ENCODE data around the gene CEP63. TPM values are rescaled to one million over a fixed set of nuclear protein-coding genes. Genes with fewer than 3 reads are reported as not detected.

Gene CEP63
- total RNA-seq, 3 donors from 2014 or later = 31.8 to 38.9 (median 33.1) TPM

DNA sequence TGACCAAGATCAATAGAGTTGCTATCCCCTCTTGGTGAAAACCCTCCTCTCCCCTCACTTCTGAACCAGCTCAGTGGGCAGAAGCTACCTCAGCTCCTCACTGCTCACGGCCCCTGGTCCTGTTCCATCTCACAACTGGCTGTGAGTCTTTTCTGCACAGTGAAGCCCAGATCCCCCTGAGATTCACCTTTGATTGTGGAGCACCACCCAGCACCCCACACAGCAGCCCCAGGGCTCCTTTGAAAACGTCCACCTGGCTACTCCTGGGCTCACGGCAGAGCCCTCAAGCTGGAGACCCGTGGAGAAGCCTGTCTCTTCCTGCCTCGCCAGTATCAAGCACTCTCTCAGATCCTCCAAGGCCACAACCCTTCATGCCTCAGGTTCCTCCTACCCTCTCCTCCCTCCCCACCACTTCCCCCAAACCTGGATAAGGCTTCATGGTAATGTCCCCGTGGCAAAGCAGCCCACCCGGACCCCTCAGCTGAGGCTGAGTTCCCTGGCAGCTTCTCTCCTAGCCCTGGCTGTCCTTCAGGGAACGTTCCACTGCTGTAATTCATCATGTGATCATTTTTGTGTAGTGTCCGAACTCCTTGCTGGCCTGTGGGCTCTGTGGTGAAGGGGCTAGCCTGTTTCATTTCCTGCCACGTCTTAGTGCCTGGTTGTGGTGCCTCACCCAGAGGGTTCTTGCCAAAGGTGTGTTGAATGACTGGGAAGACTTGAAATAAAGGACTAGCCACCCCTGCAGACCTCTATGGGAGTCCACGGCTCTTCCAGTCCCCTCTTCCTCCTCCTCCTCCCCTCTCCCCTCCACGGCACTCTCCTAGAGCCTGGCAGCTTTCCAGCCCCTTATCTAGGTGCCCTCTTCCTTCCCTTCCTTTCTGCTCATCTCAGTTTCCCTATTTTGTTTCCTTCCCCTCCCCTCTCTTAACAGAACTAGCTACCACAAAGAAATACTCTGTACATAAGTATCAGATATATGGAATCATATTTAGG is 120.5 kb downstream of the CEP63 start:
- intact Hi-C loops (cut with DNase I; ENCODE audit: low total_unique reads) = no loop called here
- no peak for DNase-seq (ENCODE audit: low spot score in 2 of 2)

DNA sequence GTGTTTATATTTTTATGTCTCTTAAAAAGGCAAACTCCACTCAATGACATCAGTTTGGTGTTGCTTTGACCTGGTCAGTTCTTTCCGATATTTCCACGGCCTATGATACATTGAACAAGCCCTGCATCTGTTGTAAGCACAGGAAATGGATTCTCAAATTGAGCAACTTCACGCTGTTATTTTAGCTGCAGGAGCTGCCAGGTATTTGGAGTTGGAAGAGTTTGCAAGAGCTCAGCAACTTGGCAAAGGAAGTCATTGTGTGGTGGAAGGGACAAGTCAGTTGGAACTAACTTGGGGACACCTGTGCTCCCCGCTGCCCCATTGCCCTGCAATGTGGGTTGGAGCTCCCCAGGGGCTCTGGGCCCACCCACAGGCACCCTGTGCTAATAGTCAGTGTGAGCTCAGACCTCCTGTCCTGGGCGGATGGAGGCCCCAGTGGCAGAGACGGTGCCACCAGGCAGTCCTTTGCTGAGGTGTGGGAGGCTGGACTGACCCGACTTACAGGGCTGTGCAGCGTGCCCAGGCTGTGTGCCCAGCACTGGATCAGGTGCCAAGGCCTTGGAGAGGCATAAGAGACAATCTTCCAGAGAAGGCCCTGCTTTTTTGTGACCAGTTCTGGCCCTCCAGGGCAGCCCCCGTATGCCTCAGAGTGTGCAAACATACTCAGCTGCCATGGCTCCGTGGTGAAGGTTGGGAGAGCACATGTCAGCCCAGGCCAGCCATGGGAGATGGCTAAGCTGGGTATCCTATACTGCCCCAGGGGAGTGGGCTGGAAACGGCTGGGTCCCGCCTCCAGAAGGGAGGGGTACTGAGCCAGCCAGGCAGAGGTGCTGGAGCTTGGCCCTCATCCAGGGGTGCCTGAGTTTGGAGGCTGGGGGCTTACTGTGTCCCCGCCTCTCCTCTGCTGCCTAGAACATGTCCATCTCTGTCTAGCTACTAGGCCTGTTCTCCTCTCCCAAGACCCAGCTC is 121.5 kb downstream of the CEP63 start:
- no peaks in the 10 kb centered on the region for H3K27me3 ChIP-seq
- peaks cover 0 to 5% of the 10 kb centered on the region in 2 donors for H3K4me1 ChIP-seq
- intact Hi-C loops (cut with DNase I; ENCODE audit: low total_unique reads) = no loop called here
- no peak overlapping the region for H3K27ac ChIP-seq
- no peaks in the 10 kb centered on the region for H3K36me3 ChIP-seq
- no peak for DNase-seq (ENCODE audit: low spot score in 2 of 2)
- H3K4me3 ChIP-seq = no peak overlapping the region
- TF ChIP-seq POLR2A (IDR thresholded peaks at IDR 0.05) = no peak
- H3K9me3 ChIP-seq = no peaks in the 10 kb centered on the region

More for the DNA sequence above, 120.5 kb downstream of the CEP63 start:
- Histone ChIP-seq H3K27ac (peak overlapping the region in 1 of 2 donors; percentile 55), H3K9me3 (no peaks in the 10 kb centered on the region), H3K4me3 (no peak overlapping the region), H3K4me1 (peaks cover 0 to 5% of the 10 kb centered on the region in 2 donors), H3K27me3 (no peaks in the 10 kb centered on the region), H3K36me3 (no peaks in the 10 kb centered on the region)
- TF ChIP-seq POLR2A (IDR thresholded peaks at IDR 0.05) = no peak
- TF ChIP-seq POLR2AphosphoS5 (IDR thresholded peaks at IDR 0.05) = no peak
- TF ChIP-seq, protein P1, sequence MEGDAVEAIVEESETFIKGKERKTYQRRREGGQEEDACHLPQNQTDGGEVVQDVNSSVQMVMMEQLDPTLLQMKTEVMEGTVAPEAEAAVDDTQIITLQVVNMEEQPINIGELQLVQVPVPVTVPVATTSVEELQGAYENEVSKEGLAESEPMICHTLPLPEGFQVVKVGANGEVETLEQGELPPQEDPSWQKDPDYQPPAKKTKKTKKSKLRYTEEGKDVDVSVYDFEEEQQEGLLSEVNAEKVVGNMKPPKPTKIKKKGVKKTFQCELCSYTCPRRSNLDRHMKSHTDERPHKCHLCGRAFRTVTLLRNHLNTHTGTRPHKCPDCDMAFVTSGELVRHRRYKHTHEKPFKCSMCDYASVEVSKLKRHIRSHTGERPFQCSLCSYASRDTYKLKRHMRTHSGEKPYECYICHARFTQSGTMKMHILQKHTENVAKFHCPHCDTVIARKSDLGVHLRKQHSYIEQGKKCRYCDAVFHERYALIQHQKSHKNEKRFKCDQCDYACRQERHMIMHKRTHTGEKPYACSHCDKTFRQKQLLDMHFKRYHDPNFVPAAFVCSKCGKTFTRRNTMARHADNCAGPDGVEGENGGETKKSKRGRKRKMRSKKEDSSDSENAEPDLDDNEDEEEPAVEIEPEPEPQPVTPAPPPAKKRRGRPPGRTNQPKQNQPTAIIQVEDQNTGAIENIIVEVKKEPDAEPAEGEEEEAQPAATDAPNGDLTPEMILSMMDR (IDR thresholded peaks at IDR 0.05) = no peak

DNA sequence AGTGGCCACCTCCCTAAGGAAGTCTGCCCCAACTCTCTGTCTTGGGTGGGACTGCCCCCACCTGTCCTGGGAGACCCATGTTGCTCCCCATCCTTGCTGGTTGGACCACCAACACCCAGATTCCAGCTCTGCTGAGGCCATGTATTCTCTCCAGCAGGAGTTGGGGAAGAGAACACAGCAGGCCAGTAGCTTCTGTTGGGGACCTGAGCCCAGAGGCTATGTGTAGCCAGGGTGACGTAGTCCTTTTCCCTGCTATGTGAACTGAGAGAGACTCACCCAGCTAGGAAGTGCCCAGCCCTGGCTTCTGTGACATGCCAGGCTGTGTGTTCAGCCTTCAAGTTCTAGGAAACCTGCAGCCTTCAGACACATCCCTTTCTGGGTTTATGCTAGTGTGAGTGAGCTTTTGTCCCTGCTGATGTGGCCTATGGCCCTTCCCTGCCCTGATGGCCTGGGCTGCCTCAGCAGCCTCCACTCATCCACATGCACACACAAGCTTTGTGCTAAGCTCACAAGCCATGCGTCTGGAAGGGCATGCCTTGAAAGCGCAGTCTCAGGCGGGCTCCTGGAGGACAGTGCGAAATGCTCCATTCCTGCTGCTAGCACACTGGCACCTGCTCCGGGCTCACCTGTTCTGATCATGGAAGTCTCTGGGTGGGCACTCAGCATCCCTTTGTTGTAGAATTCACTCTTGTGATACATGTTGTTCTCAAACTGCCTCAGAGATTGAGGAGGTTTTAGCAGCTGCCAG is 122.3 kb downstream of the CEP63 start:
- TF ChIP-seq, protein P1 (IDR thresholded peaks at IDR 0.05) = no peak
- TF ChIP-seq POLR2AphosphoS5 (IDR thresholded peaks at IDR 0.05) (no peak), POLR2A (IDR thresholded peaks at IDR 0.05) (no peak)
- no peaks in the 10 kb centered on the region for H3K9me3 ChIP-seq
- H3K27ac ChIP-seq = no peak overlapping the region
- peaks cover 0 to 5% of the 10 kb centered on the region in 2 donors for H3K4me1 ChIP-seq
- H3K36me3 ChIP-seq = no peaks in the 10 kb centered on the region
- no peaks in the 10 kb centered on the region for H3K27me3 ChIP-seq
- no peak for DNase-seq (ENCODE audit: low spot score in 2 of 2)
- intact Hi-C loops (cut with DNase I; ENCODE audit: low total_unique reads) = no loop called here
- H3K4me3 ChIP-seq = no peak overlapping the region

DNA sequence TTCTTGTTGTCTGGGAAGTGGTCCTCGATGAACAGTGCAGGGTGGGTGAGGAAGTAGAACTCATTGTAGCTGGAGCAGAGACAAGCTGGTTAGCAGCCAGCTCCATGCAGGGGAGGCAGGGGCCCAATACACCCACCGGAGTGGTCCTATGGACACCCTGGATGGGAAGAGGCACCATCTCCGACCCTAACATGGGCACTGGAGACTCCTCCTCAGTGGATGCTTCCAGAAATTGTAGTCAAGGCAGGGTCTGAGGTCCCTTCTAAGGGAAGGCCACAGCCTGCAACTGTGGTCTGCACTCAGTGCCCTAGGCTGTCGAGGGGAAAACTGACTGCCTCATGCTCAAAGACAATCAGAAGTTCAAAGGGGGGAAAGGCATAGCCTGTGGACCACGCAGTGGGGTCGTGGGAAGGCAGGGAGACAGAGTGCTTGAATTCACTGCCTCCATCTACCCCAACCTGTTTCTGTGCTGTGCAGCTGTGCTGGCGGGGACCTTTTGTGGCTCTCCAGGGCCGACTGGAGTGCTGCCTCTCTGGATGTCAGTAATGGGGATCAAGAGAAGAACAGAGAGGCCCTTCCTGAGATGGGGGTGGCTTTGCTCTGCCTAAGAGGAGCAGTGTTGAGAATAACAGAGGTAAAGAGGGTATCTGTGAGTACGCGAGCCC is 123.0 kb downstream of the CEP63 start:
- no peaks in the 10 kb centered on the region for H3K36me3 ChIP-seq
- intact Hi-C loops (cut with DNase I; ENCODE audit: low total_unique reads) = no loop called here
- TF ChIP-seq, protein P1 (IDR thresholded peaks at IDR 0.05) = no peak
- TF ChIP-seq POLR2AphosphoS5 (IDR thresholded peaks at IDR 0.05) (no peak), POLR2A (IDR thresholded peaks at IDR 0.05) (no peak)

More for the DNA sequence above, 123.0 kb downstream of the CEP63 start:
- DNase-seq (ENCODE audit: low spot score in 2 of 2) = no peak
- Histone ChIP-seq H3K27me3 (no peaks in the 10 kb centered on the region), H3K4me3 (no peak overlapping the region), H3K27ac (no peak overlapping the region), H3K9me3 (no peaks in the 10 kb centered on the region), H3K4me1 (peaks cover 0 to 5% of the 10 kb centered on the region in 2 donors)

Data from breast epithelium (tissue), 4 donors.